OCI-LY1 (cell line): ENCODE results near the gene ADCY7.

ENCODE experiments used
- CTCF ChIP-seq: fragments of 200-600 bp; sonication (generic), shearing (Covaris generic); IDR thresholded peaks from 2 replicates; pipeline ENCODE4 v1.5.1; 2017; ENCODE audit warnings: mild to moderate bottlenecking, antibody characterized with exemption, low read length, moderate library complexity, mixed read lengths
- EZH2 ChIP-seq: fragments of 200-600 bp; sonication (generic), shearing (Covaris generic); IDR thresholded peaks from 2 replicates; pipeline ENCODE4 v1.8.0; 2017; ENCODE audit warnings: borderline replicate concordance, mixed run types, mild to moderate bottlenecking, antibody characterized with exemption, low read length, moderate library complexity, mixed read lengths

DNA sequence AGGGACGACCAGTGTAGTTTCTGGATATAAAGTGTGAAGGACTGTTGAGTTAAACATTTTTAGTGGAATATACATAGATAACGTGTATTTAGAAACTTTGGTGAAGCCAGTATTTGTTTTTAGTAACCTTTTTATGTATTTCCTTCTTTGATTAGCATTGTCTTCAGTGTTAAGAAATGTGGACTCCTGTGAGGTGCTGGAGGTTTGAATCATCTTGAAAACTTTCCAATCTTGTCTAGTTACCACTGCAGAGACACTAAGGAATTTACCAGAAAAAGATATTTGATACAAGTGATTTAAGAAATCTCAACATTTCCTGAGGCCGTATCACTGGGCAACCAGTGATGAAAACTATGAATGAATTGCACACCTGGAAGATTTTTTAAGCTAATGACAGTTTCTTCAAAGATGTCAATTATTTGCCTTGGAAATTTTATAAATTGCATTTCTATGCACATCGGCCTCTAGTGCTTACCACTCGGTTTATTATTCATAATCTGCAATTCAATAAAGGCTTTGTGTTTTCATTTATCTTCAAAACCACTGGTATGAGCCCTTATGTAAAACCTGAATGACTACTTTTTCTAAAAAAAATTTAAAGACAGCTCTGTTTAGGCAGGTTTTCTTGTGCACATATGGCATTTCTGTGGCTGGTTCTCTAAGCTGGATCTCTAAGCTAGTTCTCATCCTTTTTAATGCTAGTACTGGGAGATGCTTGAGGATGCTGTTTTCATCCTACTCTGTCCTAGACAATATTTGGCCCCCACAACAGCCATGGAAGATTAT is 31.4 kb upstream of the ADCY7 start:
- TF ChIP-seq CTCF, result no peak
- no peak for TF ChIP-seq EZH2
